Measurements from ENCODE around the gene NWD2.

DNA sequence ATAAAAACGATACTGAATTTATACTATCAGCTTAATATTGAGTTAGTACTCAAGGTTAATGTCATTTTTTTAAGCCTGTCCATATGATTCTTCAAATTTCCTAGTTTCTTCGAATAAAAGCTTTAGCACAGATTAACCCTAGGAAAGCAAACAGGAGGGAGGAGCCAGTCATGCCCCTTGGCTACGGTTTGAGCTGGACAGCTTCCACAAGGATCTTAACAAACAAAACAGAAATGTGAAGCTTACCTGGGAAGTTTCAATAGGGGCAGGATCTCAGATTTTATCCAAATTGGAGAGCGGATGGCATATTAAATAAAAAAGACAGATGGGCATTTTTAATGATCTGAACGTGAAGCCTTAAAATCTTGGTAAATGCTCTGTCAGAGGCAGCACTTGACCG lies 2.3 kb downstream of the NWD2 start:
- TF ChIP-seq, protein P1, sequence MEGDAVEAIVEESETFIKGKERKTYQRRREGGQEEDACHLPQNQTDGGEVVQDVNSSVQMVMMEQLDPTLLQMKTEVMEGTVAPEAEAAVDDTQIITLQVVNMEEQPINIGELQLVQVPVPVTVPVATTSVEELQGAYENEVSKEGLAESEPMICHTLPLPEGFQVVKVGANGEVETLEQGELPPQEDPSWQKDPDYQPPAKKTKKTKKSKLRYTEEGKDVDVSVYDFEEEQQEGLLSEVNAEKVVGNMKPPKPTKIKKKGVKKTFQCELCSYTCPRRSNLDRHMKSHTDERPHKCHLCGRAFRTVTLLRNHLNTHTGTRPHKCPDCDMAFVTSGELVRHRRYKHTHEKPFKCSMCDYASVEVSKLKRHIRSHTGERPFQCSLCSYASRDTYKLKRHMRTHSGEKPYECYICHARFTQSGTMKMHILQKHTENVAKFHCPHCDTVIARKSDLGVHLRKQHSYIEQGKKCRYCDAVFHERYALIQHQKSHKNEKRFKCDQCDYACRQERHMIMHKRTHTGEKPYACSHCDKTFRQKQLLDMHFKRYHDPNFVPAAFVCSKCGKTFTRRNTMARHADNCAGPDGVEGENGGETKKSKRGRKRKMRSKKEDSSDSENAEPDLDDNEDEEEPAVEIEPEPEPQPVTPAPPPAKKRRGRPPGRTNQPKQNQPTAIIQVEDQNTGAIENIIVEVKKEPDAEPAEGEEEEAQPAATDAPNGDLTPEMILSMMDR (conservative IDR thresholded peaks at IDR 0.05; ENCODE audit: low read length) = no peak
- no peak for TF ChIP-seq EZH2phosphoT487 (IDR thresholded peaks at IDR 0.05; ENCODE audit: borderline replicate concordance)
